ENCODE measurements around the gene WFDC10A.

DNA sequence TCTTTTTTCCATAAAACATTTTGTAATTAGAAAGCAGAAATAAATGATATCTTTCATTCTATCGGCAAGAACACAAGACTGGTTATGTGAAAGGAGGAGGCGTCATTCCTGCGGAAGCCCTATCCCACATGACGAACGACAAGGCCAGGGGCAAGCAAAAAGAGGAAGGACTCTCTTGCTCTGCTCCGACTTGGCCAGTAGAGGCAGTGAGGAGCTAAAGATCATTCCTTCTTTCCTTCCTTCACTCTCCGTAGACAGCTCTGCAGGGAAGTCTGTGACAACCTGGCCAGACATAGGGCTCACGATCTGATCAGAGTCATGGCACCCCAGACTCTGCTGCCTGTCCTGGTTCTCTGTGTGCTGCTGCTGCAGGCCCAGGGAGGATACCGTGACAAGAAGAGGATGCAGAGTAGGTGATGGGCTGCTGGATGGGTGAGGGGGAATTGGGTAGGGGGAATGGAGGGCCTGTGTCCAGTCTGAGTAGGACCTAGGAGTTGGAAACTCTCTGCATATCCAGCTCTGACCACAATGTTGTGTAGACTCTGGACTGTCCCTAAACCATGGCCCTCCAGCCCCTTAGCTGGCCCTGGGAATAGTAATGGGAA lies at the start of gene WFDC10A:
- TF ChIP-seq, protein P1, sequence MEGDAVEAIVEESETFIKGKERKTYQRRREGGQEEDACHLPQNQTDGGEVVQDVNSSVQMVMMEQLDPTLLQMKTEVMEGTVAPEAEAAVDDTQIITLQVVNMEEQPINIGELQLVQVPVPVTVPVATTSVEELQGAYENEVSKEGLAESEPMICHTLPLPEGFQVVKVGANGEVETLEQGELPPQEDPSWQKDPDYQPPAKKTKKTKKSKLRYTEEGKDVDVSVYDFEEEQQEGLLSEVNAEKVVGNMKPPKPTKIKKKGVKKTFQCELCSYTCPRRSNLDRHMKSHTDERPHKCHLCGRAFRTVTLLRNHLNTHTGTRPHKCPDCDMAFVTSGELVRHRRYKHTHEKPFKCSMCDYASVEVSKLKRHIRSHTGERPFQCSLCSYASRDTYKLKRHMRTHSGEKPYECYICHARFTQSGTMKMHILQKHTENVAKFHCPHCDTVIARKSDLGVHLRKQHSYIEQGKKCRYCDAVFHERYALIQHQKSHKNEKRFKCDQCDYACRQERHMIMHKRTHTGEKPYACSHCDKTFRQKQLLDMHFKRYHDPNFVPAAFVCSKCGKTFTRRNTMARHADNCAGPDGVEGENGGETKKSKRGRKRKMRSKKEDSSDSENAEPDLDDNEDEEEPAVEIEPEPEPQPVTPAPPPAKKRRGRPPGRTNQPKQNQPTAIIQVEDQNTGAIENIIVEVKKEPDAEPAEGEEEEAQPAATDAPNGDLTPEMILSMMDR (IDR thresholded peaks at IDR 0.05), result peak; percentile 24 to 39 (median 28)
- no peak for TF ChIP-seq POLR2A (IDR thresholded peaks at IDR 0.05)
